HFFc6 (cell line): Measurements from ENCODE around the gene EIF6. TPM values are rescaled to one million over a fixed set of nuclear protein-coding genes. Genes with fewer than 3 reads are reported as not detected.

Source experiments
- DNase-seq: peaks from one replicate; pipeline ENCODE4 v3.0.0-alpha.2; 2018
- H3K27ac Mint-ChIP-seq: 2 replicates; pipeline ENCODE4 v1.8.0; 2020; ENCODE audit warnings: mild to moderate bottlenecking, mixed read lengths
- H3K27me3 Mint-ChIP-seq: 2 replicates; pipeline ENCODE4 v1.8.0; 2021; ENCODE audit warnings: mild to moderate bottlenecking, moderate library complexity, mixed read lengths; ENCODE audit not compliant: insufficient read depth
- H3K36me3 Mint-ChIP-seq: 2 replicates; pipeline ENCODE4 v1.8.0; 2021; ENCODE audit warnings: low read depth, mixed read lengths
- H3K4me1 Mint-ChIP-seq: 2 replicates; pipeline ENCODE4 v1.8.0; 2020; ENCODE audit warnings: low read depth, mixed read lengths
- H3K4me3 Mint-ChIP-seq: 2 replicates; pipeline ENCODE4 v1.8.0; 2020; ENCODE audit warnings: mild to moderate bottlenecking, moderate library complexity, mixed read lengths
- H3K9me3 Mint-ChIP-seq: 2 replicates; pipeline ENCODE4 v1.8.0; 2020; ENCODE audit warnings: mild to moderate bottlenecking, mixed read lengths
- CTCF ChIP-seq: fragments of 200-600 bp; sonication (generic); IDR thresholded peaks from 2 replicates; pipeline ENCODE4 v1.5.0; 2021; ENCODE audit warnings: antibody characterized with exemption, mild to moderate bottlenecking
- total RNA-seq, 6 experiments: library from RNA; stranded (reverse); fragmentation: NEBNext Ultra II Directional; extraction: Animal tissue kit (Norgen Biotek cat#: 25700); gene quantifications; 2 replicates in 1 of 6; 3 replicates in 5 of 6; pipeline ENCODE4 v1.2.3, GENCODE V29; 2021

The EIF6 gene
- total RNA-seq, 6 experiments from 2014 or later = 176 to 194 (median 185) TPM

GRCh38 chr20:35286077-35286898 is 1.7 kb upstream of the EIF6 start:
- no peaks in the 10 kb centered on the region for H3K9me3 Mint-ChIP-seq
- no peak for TF ChIP-seq CTCF
- no peak for DNase-seq
- peaks cover 2% of the 10 kb centered on the region for H3K27me3 Mint-ChIP-seq
- peaks cover 14% of the 10 kb centered on the region for H3K36me3 Mint-ChIP-seq
- peak overlapping the region; percentile 88 for H3K27ac Mint-ChIP-seq
- peak overlapping the region; percentile 92 for H3K4me3 Mint-ChIP-seq
- H3K4me1 Mint-ChIP-seq = peaks cover 26% of the 10 kb centered on the region

DNA sequence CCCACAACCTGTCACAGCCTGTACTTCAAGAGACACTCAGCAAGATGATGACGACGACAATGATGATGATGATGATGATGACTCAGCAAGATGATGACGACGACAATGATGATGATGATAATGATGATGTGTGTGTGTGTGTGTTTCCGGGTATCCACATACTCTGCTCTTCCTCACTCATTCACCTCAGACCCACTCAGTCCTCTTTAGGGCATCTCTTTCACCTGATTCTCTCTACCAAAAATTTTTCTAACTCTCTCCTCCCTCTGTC is 1.2 kb upstream of the EIF6 start:
- H3K9me3 Mint-ChIP-seq = no peaks in the 10 kb centered on the region
- DNase-seq = no peak
- H3K4me3 Mint-ChIP-seq = peak overlapping the region; percentile 92
- H3K27me3 Mint-ChIP-seq = peaks cover 2% of the 10 kb centered on the region; the same call in 1 of the 2 replicates
- H3K27ac Mint-ChIP-seq = peak overlapping the region; percentile 88
- peaks cover 26% of the 10 kb centered on the region for H3K4me1 Mint-ChIP-seq
- H3K36me3 Mint-ChIP-seq = peaks cover 15% of the 10 kb centered on the region
- no peak for TF ChIP-seq CTCF

DNA sequence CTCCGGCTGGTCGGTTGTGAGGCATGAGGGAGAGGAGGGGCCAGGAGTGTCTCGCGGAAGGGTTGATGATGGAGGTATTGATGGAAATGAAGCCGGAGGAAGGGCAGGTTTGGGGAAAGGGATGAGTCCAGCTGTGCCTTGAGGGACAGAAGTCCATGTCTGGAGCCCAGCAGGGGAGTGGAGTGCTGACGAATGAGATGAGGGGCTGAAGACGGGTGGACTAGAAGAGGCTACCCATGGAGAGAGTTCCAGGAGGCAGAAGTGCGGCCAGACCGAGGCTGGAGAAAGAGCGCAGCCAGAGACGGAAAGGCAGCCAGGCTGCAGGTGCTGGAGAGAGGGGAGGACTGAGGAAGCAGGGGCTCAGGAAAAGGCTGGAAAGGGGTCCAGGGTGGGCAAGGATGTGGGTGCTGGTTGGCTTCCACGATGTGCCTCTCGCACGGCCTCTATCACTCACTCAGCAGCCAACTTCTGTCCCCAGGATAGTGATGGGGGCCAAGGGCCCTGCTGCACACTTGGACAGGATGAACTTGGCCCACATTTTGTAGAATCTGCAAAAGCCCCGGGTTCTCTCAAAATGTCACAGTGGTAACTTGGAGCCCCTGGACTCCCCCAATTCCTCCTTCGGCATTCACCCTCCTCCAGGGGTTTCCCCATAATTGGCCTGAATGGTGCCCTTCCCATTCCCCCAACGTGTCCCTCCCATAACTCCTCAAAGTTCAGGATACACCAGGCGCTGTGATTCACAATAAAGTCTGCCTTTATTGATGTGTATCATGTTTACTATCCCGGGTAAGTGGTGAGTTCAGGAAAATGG is 627 bp upstream of the EIF6 start:
- no peak for DNase-seq
- H3K4me1 Mint-ChIP-seq = peaks cover 28% of the 10 kb centered on the region
- peaks cover 20% of the 10 kb centered on the region for H3K36me3 Mint-ChIP-seq
- H3K9me3 Mint-ChIP-seq = no peaks in the 10 kb centered on the region
- H3K27me3 Mint-ChIP-seq = no peaks in the 10 kb centered on the region
- peak overlapping the region; percentile 88 for H3K27ac Mint-ChIP-seq
- H3K4me3 Mint-ChIP-seq = peak overlapping the region; percentile 92
- no peak for TF ChIP-seq CTCF

DNA sequence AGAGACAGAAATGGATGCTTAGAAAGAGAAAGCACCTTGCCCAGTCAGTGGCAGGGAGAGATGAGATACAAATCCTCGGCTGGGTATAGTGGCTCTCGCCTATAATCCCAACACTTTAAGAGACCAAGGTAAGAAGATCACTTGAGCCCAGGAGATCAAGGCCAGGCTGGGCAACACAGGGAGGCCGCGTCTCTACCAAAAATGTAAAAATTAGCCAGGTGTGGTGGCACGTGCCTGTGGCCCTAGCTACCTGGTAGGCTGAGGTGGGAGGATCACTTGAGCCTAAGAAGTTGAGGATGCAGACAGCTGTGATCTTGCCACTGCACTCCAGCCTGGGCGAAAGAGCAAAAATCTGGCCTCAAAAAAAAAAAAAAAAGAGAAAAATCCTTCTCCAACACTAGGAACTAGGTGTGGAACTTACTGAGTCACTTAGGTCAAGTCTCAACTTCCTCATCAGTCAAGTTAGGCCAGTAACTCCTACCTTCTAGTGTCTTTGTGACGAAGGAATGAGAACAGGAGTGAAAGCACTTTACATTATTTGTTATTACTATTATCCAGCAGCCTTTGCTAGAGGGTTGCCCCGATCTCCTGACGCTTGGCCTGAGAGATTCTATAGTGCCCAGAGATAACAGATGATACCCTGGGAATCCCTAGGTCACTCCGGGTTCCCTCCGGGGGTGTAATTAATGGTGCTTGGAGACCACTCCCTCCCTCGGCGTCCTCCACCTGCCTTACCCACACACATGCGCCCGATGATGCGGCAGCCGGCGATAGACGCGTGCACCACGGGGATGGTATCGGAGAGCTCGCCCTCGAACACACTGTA is 918 bp downstream of the EIF6 start:
- H3K4me3 Mint-ChIP-seq = peak overlapping the region; percentile 92
- no peak for TF ChIP-seq CTCF
- DNase-seq = no peak
- H3K36me3 Mint-ChIP-seq = peaks cover 36% of the 10 kb centered on the region
- no peaks in the 10 kb centered on the region; the same call in 1 of the 2 replicates for H3K27me3 Mint-ChIP-seq
- H3K27ac Mint-ChIP-seq = peak overlapping the region; percentile 88
- H3K4me1 Mint-ChIP-seq = peaks cover 44% of the 10 kb centered on the region
- H3K9me3 Mint-ChIP-seq = no peaks in the 10 kb centered on the region

DNA sequence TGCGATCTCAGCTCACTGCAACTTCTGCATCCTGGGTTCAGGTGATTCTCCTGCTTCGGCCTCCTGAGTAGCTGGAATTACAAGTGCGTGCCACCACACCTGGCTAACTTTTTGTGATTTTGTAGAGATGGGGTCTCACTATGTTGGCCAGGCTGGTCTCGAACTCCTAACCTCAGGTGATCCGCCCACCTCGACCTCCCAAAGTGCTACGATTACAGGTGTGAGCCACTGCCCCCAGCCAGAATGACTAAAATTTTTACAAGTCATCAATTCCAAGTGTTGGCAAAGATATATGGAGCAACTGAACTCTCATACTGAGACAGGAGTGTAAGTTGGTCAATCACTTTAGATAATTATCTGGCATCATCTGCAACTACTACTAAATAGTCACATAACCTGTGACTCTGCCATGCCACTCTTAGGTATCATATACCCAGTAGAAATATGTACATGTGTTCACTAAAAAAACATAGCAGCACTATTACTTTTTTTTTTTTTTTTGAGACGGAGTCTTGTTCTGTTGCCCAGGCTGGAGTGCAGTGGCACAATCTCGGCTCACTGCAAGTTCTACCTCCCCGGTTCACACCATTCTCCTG is 3.0 kb downstream of the EIF6 start:
- peaks cover 50% of the 10 kb centered on the region for H3K4me1 Mint-ChIP-seq
- H3K27me3 Mint-ChIP-seq = no peaks in the 10 kb centered on the region; the same call in 1 of the 2 replicates
- no peak overlapping the region for H3K4me3 Mint-ChIP-seq
- no peak for TF ChIP-seq CTCF
- H3K27ac Mint-ChIP-seq = no peak overlapping the region
- DNase-seq = no peak
- peaks cover 49% of the 10 kb centered on the region for H3K36me3 Mint-ChIP-seq
- no peaks in the 10 kb centered on the region for H3K9me3 Mint-ChIP-seq
